Hepatocyte (in vitro differentiated cells): ENCODE results near the gene ITPKC. TPM values are rescaled to one million over a fixed set of nuclear protein-coding genes. Genes with fewer than 3 reads are reported as not detected.

Source experiments
- DNase-seq: peaks from one replicate; pipeline ENCODE4 v3.0.0-alpha.2; 2016; ENCODE audit warnings: low spot score
- H2AFZ ChIP-seq: fragments of 200-600 bp; sonication (generic); 2 replicates; pipeline ENCODE4 v1.6.0; 2016; ENCODE audit warnings: antibody characterized with exemption, mild to moderate bottlenecking
- H3K27ac ChIP-seq: fragments of 200-600 bp; sonication (generic); 2 replicates; pipeline ENCODE4 v1.5.1; 2016; ENCODE audit warnings: mild to moderate bottlenecking
- H3K27me3 ChIP-seq: fragments of 200-600 bp; sonication (generic); 2 replicates; pipeline ENCODE4 v1.6.1; 2016
- H3K36me3 ChIP-seq: fragments of 200-600 bp; sonication (generic); replicated peaks from 2 replicates; pipeline ENCODE4 v1.5.1; 2016; ENCODE audit warnings: low read depth; ENCODE audit not compliant: insufficient read depth
- H3K4me1 ChIP-seq: fragments of 200-600 bp; sonication (generic); 2 replicates; pipeline ENCODE4 v1.5.1; 2016; ENCODE audit warnings: mild to moderate bottlenecking, moderate library complexity; ENCODE audit not compliant: insufficient read depth
- H3K4me2 ChIP-seq: fragments of 200-600 bp; sonication (generic); 2 replicates; pipeline ENCODE4 v1.6.0; 2016
- H3K4me3 ChIP-seq: fragments of 200-600 bp; sonication (generic); 2 replicates; pipeline ENCODE4 v1.5.1; 2016; ENCODE audit warnings: mild to moderate bottlenecking
- H3K79me2 ChIP-seq: fragments of 200-600 bp; sonication (generic); 2 replicates; pipeline ENCODE4 v1.6.0; 2017; ENCODE audit warnings: mild to moderate bottlenecking
- H3K9me2 ChIP-seq: fragments of 200-600 bp; sonication (generic); replicated peaks from 2 replicates; pipeline ENCODE4 v1.6.0; 2017; ENCODE audit warnings: mild to moderate bottlenecking; ENCODE audit not compliant: insufficient read depth
- H3K9me3 ChIP-seq: fragments of 200-600 bp; sonication (generic); 2 replicates; pipeline ENCODE4 v1.5.1; 2016; ENCODE audit warnings: low read depth, mild to moderate bottlenecking
- H4K20me1 ChIP-seq: fragments of 200-600 bp; sonication (generic); 2 replicates; pipeline ENCODE4 v1.6.0; 2016; ENCODE audit warnings: mild to moderate bottlenecking; ENCODE audit not compliant: insufficient read depth, poor library complexity, severe bottlenecking
- EZH2 ChIP-seq: fragments of 200-600 bp; sonication (generic); IDR thresholded peaks from 2 replicates; pipeline ENCODE4 v1.6.1; 2016; ENCODE audit warnings: antibody characterized with exemption, mild to moderate bottlenecking, borderline replicate concordance
- EZH2phosphoT487 ChIP-seq: fragments of 200-600 bp; sonication (generic); IDR thresholded peaks from one replicate; pipeline ENCODE4 v1.6.1; 2018; ENCODE audit warnings: antibody characterized with exemption, mild to moderate bottlenecking, low read depth, moderate library complexity; ENCODE audit not compliant: unreplicated experiment, severe bottlenecking
- WGBS: methylation state at CpG from one replicate; pipeline ENCODE4 v1.1.6; 2016; ENCODE audit warnings: low lambda C conversion rate; ENCODE audit errors: missing lambda C conversion rate; 5-methylcytosine and 5-hydroxymethylcytosine counted together
- polyA plus RNA-seq: library from polyadenylated mRNA; unstranded; fragments of >200 nt; fragmentation: Nextera tagmentation; extraction: Ambion mirVana; gene quantifications from 2 replicates; pipeline ENCODE4 v1.2.1, GENCODE V29; 2016
- total RNA-seq: library from RNA; depleted of rRNA; stranded (reverse); fragments of >200 nt; gene quantifications from 2 replicates; pipeline ENCODE4 v1.2.3, GENCODE V29; 2014
- TF ChIP-seq, protein P1 (sequence below): fragments of 200-600 bp; sonication (generic); IDR thresholded peaks from 2 replicates; pipeline ENCODE4 v1.5.1; 2016; ENCODE audit warnings: antibody characterized with exemption, mild to moderate bottlenecking; ENCODE audit not compliant: poor library complexity

The ITPKC gene
- total and polyA plus RNA-seq, 2 experiments from 2014 or later = 52.9 to 75.8 TPM

DNA sequence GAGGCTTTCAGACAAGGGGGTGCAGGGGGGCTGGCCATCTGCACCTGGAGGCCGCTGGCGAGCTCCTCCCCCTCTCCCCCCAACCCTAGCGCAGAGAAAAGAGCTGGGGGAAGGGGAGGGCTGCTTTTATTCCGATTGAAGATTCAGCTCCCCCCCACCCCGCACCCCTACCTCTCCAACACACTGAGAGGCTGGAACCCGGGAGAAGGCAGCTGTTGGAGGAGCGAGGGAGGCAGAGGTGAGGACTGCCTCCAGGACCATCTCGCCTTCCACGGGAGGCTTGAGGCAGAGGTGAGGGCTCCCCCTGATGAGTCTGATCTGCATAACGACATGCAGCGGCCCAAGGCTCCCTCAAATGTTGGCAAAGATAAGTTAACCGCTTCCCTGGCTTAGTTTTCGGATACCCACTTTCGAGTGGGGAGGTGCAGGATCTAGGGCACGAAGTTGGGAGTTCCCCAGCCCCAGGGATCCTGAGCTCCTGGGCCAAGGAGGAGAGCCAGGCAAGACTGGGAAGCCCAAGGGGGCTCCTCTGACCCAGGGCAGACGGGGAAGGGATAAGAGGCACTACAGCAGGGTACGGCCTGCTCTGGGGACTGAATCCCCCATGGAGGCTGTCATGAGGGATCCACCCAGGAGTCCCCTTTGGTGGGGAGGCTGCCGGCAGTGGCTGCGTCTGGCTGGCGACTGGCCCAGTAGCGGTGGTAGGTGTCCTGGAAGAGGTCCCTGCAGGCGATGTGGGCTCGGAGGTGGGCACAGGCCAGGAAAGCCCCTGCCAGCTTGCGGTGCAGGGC lies 25.3 kb upstream of the ITPKC start:
- Histone ChIP-seq H3K36me3 (no peaks in the 10 kb centered on the region), H3K4me1 (peaks cover 5% of the 10 kb centered on the region), H3K9me2 (no peaks in the 10 kb centered on the region), H3K79me2 (peaks cover 25% of the 10 kb centered on the region), H3K9me3 (no peaks in the 10 kb centered on the region), H2AFZ (no peak overlapping the region), H3K4me3 (no peak overlapping the region), H3K4me2 (peak overlapping the region; percentile 99), H4K20me1 (no peaks in the 10 kb centered on the region), H3K27me3 (no peaks in the 10 kb centered on the region), H3K27ac (peak overlapping the region; percentile 94)
- 85% methylated on average over 19 of the region's 24 CpGs for WGBS
- no peak for DNase-seq
- TF ChIP-seq EZH2phosphoT487 (no peak), EZH2 (no peak)
- TF ChIP-seq, protein P1, sequence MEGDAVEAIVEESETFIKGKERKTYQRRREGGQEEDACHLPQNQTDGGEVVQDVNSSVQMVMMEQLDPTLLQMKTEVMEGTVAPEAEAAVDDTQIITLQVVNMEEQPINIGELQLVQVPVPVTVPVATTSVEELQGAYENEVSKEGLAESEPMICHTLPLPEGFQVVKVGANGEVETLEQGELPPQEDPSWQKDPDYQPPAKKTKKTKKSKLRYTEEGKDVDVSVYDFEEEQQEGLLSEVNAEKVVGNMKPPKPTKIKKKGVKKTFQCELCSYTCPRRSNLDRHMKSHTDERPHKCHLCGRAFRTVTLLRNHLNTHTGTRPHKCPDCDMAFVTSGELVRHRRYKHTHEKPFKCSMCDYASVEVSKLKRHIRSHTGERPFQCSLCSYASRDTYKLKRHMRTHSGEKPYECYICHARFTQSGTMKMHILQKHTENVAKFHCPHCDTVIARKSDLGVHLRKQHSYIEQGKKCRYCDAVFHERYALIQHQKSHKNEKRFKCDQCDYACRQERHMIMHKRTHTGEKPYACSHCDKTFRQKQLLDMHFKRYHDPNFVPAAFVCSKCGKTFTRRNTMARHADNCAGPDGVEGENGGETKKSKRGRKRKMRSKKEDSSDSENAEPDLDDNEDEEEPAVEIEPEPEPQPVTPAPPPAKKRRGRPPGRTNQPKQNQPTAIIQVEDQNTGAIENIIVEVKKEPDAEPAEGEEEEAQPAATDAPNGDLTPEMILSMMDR = no peak

- Histone ChIP-seq H3K79me2 (peaks cover 25% of the 10 kb centered on the region), H3K27ac (peak overlapping the region; percentile 94), H3K4me3 (no peak overlapping the region), H3K9me3 (no peaks in the 10 kb centered on the region), H3K4me2 (no peak overlapping the region), H3K27me3 (no peaks in the 10 kb centered on the region), H4K20me1 (no peaks in the 10 kb centered on the region), H3K36me3 (no peaks in the 10 kb centered on the region), H3K4me1 (peaks cover 5% of the 10 kb centered on the region), H3K9me2 (no peaks in the 10 kb centered on the region), H2AFZ (no peak overlapping the region)
- TF ChIP-seq EZH2 = no peak
- TF ChIP-seq, protein P1 = no peak
- no peak for TF ChIP-seq EZH2phosphoT487
- DNase-seq = no peak
- 89% methylated on average over 14 of the region's 14 CpGs for WGBS
Measured at GRCh38 chr19:40692212-40692551, 24.7 kb upstream of the ITPKC start.

DNA sequence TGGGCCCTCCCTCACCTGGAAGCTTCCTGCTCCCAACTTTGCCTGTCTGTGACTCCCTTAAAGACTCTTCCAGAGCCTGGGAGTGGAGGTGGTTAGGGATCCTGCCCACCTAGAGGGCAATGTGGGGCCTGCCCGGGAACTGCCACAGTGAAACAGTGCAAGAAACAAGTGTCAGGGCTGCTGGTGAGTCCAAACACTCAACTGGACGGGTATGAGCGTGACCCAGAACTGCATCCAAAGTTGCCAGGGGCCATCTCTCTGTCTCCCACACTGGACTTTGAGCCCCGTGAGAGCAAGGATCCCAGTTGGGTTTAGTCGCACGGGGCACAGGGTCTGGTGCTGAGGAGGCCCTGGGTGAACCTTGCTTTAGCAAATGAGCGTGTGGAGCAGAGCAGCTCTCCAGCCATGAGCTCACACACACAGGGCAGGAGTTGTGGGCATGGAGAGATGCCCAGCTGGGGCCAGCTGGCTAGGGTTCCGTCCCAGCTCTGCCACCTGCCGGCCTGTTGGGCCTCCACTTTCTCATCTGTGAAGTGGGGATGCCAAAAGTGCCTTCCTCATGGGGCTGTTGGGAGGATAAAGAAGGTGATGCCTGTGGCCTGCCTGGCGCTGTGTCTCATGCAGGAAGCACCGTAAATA lies 23.6 kb upstream of the ITPKC start:
- no peak overlapping the region for H2AFZ ChIP-seq
- H3K27ac ChIP-seq = no peak overlapping the region
- no peaks in the 10 kb centered on the region for H3K36me3 ChIP-seq
- H3K4me1 ChIP-seq = peaks cover 5% of the 10 kb centered on the region
- TF ChIP-seq EZH2phosphoT487 (no peak), EZH2 (no peak)
- TF ChIP-seq, protein P1 = no peak
- H3K9me2 ChIP-seq = no peaks in the 10 kb centered on the region
- no peaks in the 10 kb centered on the region for H3K27me3 ChIP-seq
- DNase-seq = no peak
- 92% methylated on average over 11 of the region's 11 CpGs for WGBS
- H3K4me3 ChIP-seq = no peak overlapping the region
- H4K20me1 ChIP-seq = no peaks in the 10 kb centered on the region
- peaks cover 20% of the 10 kb centered on the region for H3K79me2 ChIP-seq
- H3K9me3 ChIP-seq = no peaks in the 10 kb centered on the region
- H3K4me2 ChIP-seq = no peak overlapping the region
